DMS53 treated with DMSO at 0.1 percent for 48 hours (cell line): ENCODE measurements around the gene MT3.

Experiments used
- DNase-seq: peaks from one replicate; lab custom pipeline; 2025; ENCODE audit not compliant: unreplicated experiment; lab: John Stamatoyannopoulos, UW

Gene MT3

GRCh38 chr16:56589141-56590039, at the start of gene MT3:
Gene MT3, plus strand, starts transcription at chr16:56589528. Its CDS starts 63 bp downstream, at chr16:56589591.
- peak; percentile 15 for DNase-seq

- DNase-seq: no peak
These were observed 49.7 kb upstream of the MT3 start for GRCh38 chr16:56539656-56540055.

GRCh38 chr16:56542039-56542438, 47.3 kb upstream of the MT3 start:
- DNase-seq: no peak

GRCh38 chr16:56547120-56547948, 42.0 kb upstream of the MT3 start:
- peak; percentile 35 for DNase-seq

GRCh38 chr16:56547949-56548567, 41.3 kb upstream of the MT3 start:
- no peak for DNase-seq

- DNase-seq: no peak
These were observed 40.2 kb upstream of the MT3 start for GRCh38 chr16:56549161-56549560.

GRCh38 chr16:56549744-56550385, 39.5 kb upstream of the MT3 start:
- no peak for DNase-seq

- DNase-seq: no peak
These were observed 37.3 kb upstream of the MT3 start for GRCh38 chr16:56551796-56552738.

GRCh38 chr16:56554441-56554840, 34.9 kb upstream of the MT3 start:
- DNase-seq: no peak

- DNase-seq: no peak
These were observed 31.1 kb upstream of the MT3 start for GRCh38 chr16:56558024-56558747.

- no peak for DNase-seq
These were observed 30.2 kb upstream of the MT3 start for GRCh38 chr16:56559109-56559508.

- DNase-seq: no peak
These were observed 28.9 kb upstream of the MT3 start for GRCh38 chr16:56560447-56560846.

GRCh38 chr16:56561126-56561525, 28.2 kb upstream of the MT3 start:
- DNase-seq: no peak

GRCh38 chr16:56564793-56565477, 24.4 kb upstream of the MT3 start, which contains the start of gene MT4:
Gene MT4, plus strand, starts transcription at chr16:56565073. Its CDS starts 56 bp downstream, at chr16:56565129.
- DNase-seq: no peak

- no peak for DNase-seq
These were observed 19.4 kb upstream of the MT3 start for GRCh38 chr16:56569971-56570370.

GRCh38 chr16:56571525-56571924, 17.8 kb upstream of the MT3 start:
- no peak for DNase-seq

GRCh38 chr16:56574625-56575024, 14.7 kb upstream of the MT3 start:
- no peak for DNase-seq

GRCh38 chr16:56576585-56577299, 12.6 kb upstream of the MT3 start:
- DNase-seq: peak; percentile 92
